Measurements from ENCODE around the gene ABAT. TPM values are rescaled to one million over a fixed set of nuclear protein-coding genes. Genes with fewer than 3 reads are reported as not detected.

ABAT gene
- total RNA-seq, 1 experiment from 2014 or later: 7.3 TPM

DNA sequence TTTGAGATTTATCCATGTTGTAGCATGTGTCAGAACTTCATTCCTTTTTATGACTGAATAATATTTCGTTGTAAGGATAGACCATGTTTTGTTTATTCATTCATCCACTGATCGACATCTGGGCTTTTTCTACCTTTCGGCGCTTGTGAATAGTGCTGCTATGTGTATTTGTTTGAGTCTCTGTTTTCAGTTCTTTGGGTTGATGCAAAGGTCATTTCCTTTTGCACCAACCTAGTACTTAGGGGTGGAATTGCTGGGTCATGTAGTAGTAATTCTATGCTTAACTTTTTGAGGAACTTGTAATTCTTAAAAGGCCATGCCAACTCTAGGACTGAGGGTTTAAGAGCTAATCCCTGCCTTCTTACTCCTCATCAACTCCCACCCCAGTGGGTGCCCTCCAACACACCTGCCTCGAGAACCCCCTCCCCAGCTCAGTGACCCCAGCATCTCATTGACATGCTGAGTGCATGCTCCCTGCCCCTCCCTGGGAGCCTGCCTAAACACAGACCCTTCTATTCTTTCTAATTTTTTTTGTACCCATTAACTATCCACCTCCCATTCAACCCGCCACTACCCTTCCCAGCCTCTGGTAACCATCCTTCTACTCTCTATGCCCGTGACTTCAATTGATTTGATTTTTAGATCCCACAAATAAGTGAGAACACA, 51.2 kb downstream of the ABAT start:
- Histone ChIP-seq H4K20me1 (ENCODE audit: control insufficient read depth, insufficient read depth, insufficient read length) (no peaks in the 10 kb centered on the region), H4K5ac (ENCODE audit: insufficient read length, low read depth, low read length) (no peak overlapping the region), H2BK20ac (ENCODE audit: low read depth, low read length, poor library complexity, severe bottlenecking) (no peak overlapping the region), H2BK5ac (ENCODE audit: insufficient read length, low read length) (no peak overlapping the region), H3K4ac (ENCODE audit: low read depth, low read length) (no peak overlapping the region), H3K79me1 (ENCODE audit: insufficient read depth, low read depth, low read length, poor library complexity, severe bottlenecking) (no peaks in the 10 kb centered on the region), H3K23me2 (ENCODE audit: insufficient read length, low read depth, low read length, poor library complexity, severe bottlenecking) (no peaks in the 10 kb centered on the region), H3K79me2 (ENCODE audit: insufficient read depth, low read length) (no peaks in the 10 kb centered on the region), H4K91ac (ENCODE audit: insufficient read length, low read depth, low read length) (no peak overlapping the region), H2BK15ac (ENCODE audit: low read depth, low read length) (no peak overlapping the region), H2BK120ac (ENCODE audit: low read depth, low read length, poor library complexity, severe bottlenecking) (no peak overlapping the region), H3K27ac (ENCODE audit: insufficient read length, low read depth, low read length) (no peak overlapping the region), H3K4me1 (ENCODE audit: insufficient read depth, low read length) (0 out of 2 replicates have a peak, but pooled peaks cover 5% of the 10 kb centered on the region), H3K27me3 (ENCODE audit: insufficient read depth, low read length) (no peaks in the 10 kb centered on the region), H3K9ac (ENCODE audit: extremely low read depth, insufficient read length, low read length) (no peak overlapping the region), H3K4me2 (ENCODE audit: insufficient read depth, insufficient read length, low read length) (no peak overlapping the region), H3T11ph (ENCODE audit: low read length) (no peak overlapping the region), H3K56ac (ENCODE audit: insufficient read length, low read depth, low read length) (no peak overlapping the region), H4K8ac (replicated peaks; ENCODE audit: insufficient read length, low read depth, low read length) (no peak overlapping the region), H3K9me3 (ENCODE audit: control insufficient read depth, low read depth, low read length) (no peaks in the 10 kb centered on the region), H3K18ac (ENCODE audit: insufficient read length, low read depth, low read length) (no peak overlapping the region), H2AFZ (ENCODE audit: low read length) (no peak overlapping the region), H2BK12ac (ENCODE audit: insufficient read length, low read depth, low read length) (no peak overlapping the region), H2AK5ac (ENCODE audit: insufficient read length, low read length) (no peak overlapping the region), H3K14ac (ENCODE audit: insufficient read depth, low read length) (no peak overlapping the region), H3K23ac (ENCODE audit: insufficient read length, low read depth, low read length) (no peak overlapping the region)
- no peak for DNase-seq
- H3K9me3 Mint-ChIP-seq: no peaks in the 10 kb centered on the region
- H3K4me1 Mint-ChIP-seq: peaks cover 6 to 9% of the 10 kb centered on the region in 2 experiments; a peak in 3 of 4 replicates
- TF ChIP-seq, protein P1, sequence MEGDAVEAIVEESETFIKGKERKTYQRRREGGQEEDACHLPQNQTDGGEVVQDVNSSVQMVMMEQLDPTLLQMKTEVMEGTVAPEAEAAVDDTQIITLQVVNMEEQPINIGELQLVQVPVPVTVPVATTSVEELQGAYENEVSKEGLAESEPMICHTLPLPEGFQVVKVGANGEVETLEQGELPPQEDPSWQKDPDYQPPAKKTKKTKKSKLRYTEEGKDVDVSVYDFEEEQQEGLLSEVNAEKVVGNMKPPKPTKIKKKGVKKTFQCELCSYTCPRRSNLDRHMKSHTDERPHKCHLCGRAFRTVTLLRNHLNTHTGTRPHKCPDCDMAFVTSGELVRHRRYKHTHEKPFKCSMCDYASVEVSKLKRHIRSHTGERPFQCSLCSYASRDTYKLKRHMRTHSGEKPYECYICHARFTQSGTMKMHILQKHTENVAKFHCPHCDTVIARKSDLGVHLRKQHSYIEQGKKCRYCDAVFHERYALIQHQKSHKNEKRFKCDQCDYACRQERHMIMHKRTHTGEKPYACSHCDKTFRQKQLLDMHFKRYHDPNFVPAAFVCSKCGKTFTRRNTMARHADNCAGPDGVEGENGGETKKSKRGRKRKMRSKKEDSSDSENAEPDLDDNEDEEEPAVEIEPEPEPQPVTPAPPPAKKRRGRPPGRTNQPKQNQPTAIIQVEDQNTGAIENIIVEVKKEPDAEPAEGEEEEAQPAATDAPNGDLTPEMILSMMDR (conservative IDR thresholded peaks at IDR 0.05): no peak
- no peak overlapping the region for H3K27ac Mint-ChIP-seq
- no peaks in the 10 kb centered on the region; the same call in none of the 2 replicates for H3K27me3 Mint-ChIP-seq (ENCODE audit: low read depth)
- no peaks in the 10 kb centered on the region for H3K36me3 Mint-ChIP-seq (ENCODE audit: insufficient read depth in 1 of 3, low read depth in 3 of 3)
- H3K4me3 Mint-ChIP-seq: no peak overlapping the region
- WGBS (ENCODE audit: extremely low coverage, insufficient read length, low lambda C conversion rate): no CpG with 5 or more reads among the region's 7 CpGs
